ENCODE data around the gene GTF2F2.

- TF ChIP-seq GATA2 (IDR thresholded peaks at IDR 0.05; ENCODE audit: low read depth, low read length), result no peak
- no peak for TF ChIP-seq GATA3 (IDR thresholded peaks at IDR 0.05; ENCODE audit: low read depth, low read length)
Observed at GRCh38 chr13:45332036-45332830, 211.9 kb downstream of the GTF2F2 start.

All from SH-SY5Y (cell line).